AG04449 (cell line): Measurements from ENCODE around the gene EN2.

Experiments
- CTCF ChIA-PET: fragments of 350-600 bp; formaldehyde crosslinking; extraction: SDS; loops from one replicate; lab custom pipeline; 2021; ENCODE audit warnings: antibody characterized with exemption; lab: Yijun Ruan, JAX
- POLR2A ChIA-PET: fragments of 400-600, 350-600 bp; formaldehyde crosslinking; extraction: SDS; loops from one replicate; lab custom pipeline; 2020; ENCODE audit warnings: antibody characterized with exemption, inconsistent platforms; lab: Yijun Ruan, JAX
- DNase-seq: peaks from one replicate; pipeline ENCODE4 v3.0.0-alpha.2; 2010; ENCODE audit warnings: low read depth, low spot score
- H3K4me3 ChIP-seq: 2 replicates; pipeline ENCODE4 v1.5.1; 2011; ENCODE audit warnings: low read depth, mild to moderate bottlenecking, control low read depth, low read length
- CTCF ChIP-seq: IDR thresholded peaks from one replicate; pipeline ENCODE4 v1.5.1; 2011; ENCODE audit warnings: mild to moderate bottlenecking, moderate library complexity, low read length, control low read depth, inconsistent platforms; ENCODE audit not compliant: insufficient read depth; ENCODE audit errors: missing control alignments

Gene EN2

GRCh38 chr7:155461631-155462030 lies 3.7 kb downstream of the EN2 start:
- no peak for TF ChIP-seq CTCF
- no peak overlapping the region for H3K4me3 ChIP-seq
- ChIA-PET CTCF (no interaction called here), POLR2A (no interaction called here)
- DNase-seq: no peak

DNA sequence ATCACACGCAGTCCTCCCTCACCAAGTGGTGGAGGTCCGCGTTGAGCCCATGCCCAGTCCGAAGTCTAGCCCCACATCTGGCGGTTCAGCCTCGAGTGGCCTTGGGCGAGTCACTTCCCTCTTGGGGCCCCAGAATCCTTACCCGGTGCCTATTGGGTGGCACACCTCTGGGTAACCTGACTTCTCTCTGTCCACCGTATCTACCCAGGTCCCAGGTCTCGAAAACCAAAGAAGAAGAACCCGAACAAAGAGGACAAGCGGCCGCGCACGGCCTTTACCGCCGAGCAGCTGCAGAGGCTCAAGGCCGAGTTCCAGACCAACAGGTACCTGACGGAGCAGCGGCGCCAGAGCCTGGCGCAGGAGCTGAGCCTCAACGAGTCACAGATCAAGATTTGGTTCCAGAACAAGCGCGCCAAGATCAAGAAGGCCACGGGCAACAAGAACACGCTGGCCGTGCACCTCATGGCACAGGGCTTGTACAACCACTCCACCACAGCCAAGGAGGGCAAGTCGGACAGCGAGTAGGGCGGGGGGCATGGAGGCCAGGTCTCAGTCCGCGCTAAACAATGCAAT lies 4.3 kb downstream of the EN2 start:
- CTCF ChIA-PET: interaction anchor here (0.7 kb wide), 1 partner anchor 12 kb away, joined by 3 read pairs; no protein-coding TSS in a partner anchor
- TF ChIP-seq CTCF: no peak
- POLR2A ChIA-PET: no interaction called here
- H3K4me3 ChIP-seq: no peak overlapping the region
- no peak for DNase-seq

- TF ChIP-seq CTCF: no peak
- no peak overlapping the region for H3K4me3 ChIP-seq
- no peak for DNase-seq
- CTCF ChIA-PET: interaction anchor here (0.7 kb wide), 1 partner anchor 13 kb away, joined by 3 read pairs; no protein-coding TSS in a partner anchor
- POLR2A ChIA-PET: no interaction called here
Measured at GRCh38 chr7:155463114-155463811, 5.3 kb downstream of the EN2 start.

DNA sequence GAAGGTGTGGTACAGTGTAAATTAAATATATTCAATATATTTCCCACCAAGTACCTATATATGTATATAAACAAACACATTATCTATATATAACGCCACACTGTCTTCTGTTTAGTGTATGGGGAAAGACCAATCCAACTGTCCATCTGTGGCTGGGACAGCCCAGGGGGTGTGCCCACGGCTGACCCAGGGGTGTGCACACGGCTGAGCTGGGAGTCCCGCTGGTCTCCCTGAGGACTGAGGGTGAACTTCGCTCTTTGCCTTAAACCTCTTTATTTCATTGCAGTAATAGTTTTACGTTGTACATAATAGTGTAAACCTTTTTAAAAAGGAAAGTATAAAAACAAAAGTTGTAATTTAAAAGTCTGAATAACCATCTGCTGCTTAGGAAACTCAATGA lies 6.3 kb downstream of the EN2 start:
- CTCF ChIA-PET: no interaction called here
- POLR2A ChIA-PET: no interaction called here
- no peak for TF ChIP-seq CTCF
- DNase-seq: no peak
- no peak overlapping the region for H3K4me3 ChIP-seq

GRCh38 chr7:155464948-155465739 lies 7.2 kb downstream of the EN2 start:
- CTCF ChIA-PET: interaction anchor here (1.0 kb wide), 1 partner anchor 538 kb away, joined by 4 read pairs; no protein-coding TSS in a partner anchor
- no peak overlapping the region for H3K4me3 ChIP-seq
- POLR2A ChIA-PET: no interaction called here
- no peak for TF ChIP-seq CTCF
- no peak for DNase-seq

GRCh38 chr7:155465761-155466141 lies 7.8 kb downstream of the EN2 start:
- H3K4me3 ChIP-seq: no peak overlapping the region
- DNase-seq: no peak
- no peak for TF ChIP-seq CTCF
- ChIA-PET POLR2A (no interaction called here), CTCF (interaction anchor here (1.0 kb wide), 1 partner anchor 538 kb away, joined by 4 read pairs; no protein-coding TSS in a partner anchor)
